HepG2 (cell line): ENCODE data around the gene FBRSL1. TPM values are rescaled to one million over a fixed set of nuclear protein-coding genes. Genes with fewer than 3 reads are reported as not detected.

Experiments
- ATAC-seq: fragments of 200-7000 bp; cut with Tn5 transposase; 3 replicates; pipeline ENCODE4 v1.9.1; 2020; ENCODE audit warnings: mild to moderate bottlenecking, moderate library complexity
- BruUV-seq: library from RNA; stranded (reverse); fragments of 400-500 nt; replicated peaks from 2 replicates; lab custom pipeline; 2021; lab: Mats Ljungman, UMichigan
- CTCF ChIA-PET: fragments of 300-600 bp; formaldehyde crosslinking; extraction: SDS; loops from one replicate; lab custom pipeline; 2021; ENCODE audit warnings: low total read pairs, inconsistent platforms, low intra/inter-chr PET ratio; lab: Yijun Ruan, JAX
- POLR2A ChIA-PET: fragments of 350-600 bp; sonication (Branson Sonifier 250); formaldehyde crosslinking; loops from one replicate; lab custom pipeline; 2020; ENCODE audit warnings: antibody characterized with exemption, inconsistent platforms; lab: Yijun Ruan, JAX
- DNase-seq: peaks from one replicate; pipeline ENCODE4 v3.0.0-alpha.2; 2015; ENCODE audit warnings: low spot score
- FAIRE-seq: peaks from 3 replicates; lab custom pipeline; 2011; peaks lifted over from hg19 to GRCh38; lab: Jason Lieb, UNC
- H2AFZ ChIP-seq: one replicate; pipeline ENCODE4 v1.6.1; 2011; ENCODE audit warnings: low read length, inconsistent platforms
- H3K27ac ChIP-seq: fragments of 300-600 bp; 3 replicates; pipeline ENCODE4 v1.8.0; 2011; ENCODE audit warnings: mixed run types, mild to moderate bottlenecking, mixed read lengths, low read length, inconsistent platforms; ENCODE audit not compliant: insufficient read depth; ENCODE audit errors: extremely low read length
- H3K27me3 ChIP-seq, 2 experiments: fragments of 200-600 bp in 1 of 2; 2 replicates in 1 of 2; 3 replicates in 1 of 2; pipeline versions ENCODE4 v1.6.0 to v1.8.0; 2011; ENCODE audit warnings: low read length in 2 of 2, mild to moderate bottlenecking in 2 of 2, moderate library complexity in 2 of 2, inconsistent platforms in 1 of 2; ENCODE audit not compliant: insufficient read depth in 2 of 2, control insufficient read depth in 1 of 2
- H3K36me3 ChIP-seq, 2 experiments: fragments of 200-600 bp in 1 of 2; replicated peaks in 1 of 2; 2 replicates in 1 of 2; 3 replicates in 1 of 2; pipeline versions ENCODE4 v1.5.1 to v1.8.0; 2011; ENCODE audit warnings: low read length in 2 of 2, inconsistent platforms in 1 of 2; ENCODE audit not compliant: insufficient read depth in 2 of 2, control insufficient read depth in 1 of 2
- H3K4me1 ChIP-seq: 2 replicates; pipeline ENCODE4 v1.5.1; 2012; ENCODE audit warnings: low read length, inconsistent platforms; ENCODE audit not compliant: insufficient read depth
- H3K4me2 ChIP-seq: 2 replicates; pipeline ENCODE4 v1.6.0; 2011; ENCODE audit warnings: low read depth, low read length, inconsistent platforms
- H3K4me3 ChIP-seq, 3 experiments: fragments of 200-600 bp in 1 of 3; sonication (generic), shearing (Covaris generic) in 1 of 3; replicated peaks in 1 of 3; 2 replicates each; pipeline ENCODE4 v1.5.1; 2011 to 2016; ENCODE audit warnings: low read length in 3 of 3, inconsistent platforms in 2 of 3, low read depth in 2 of 3, mild to moderate bottlenecking in 2 of 3, control low read depth in 1 of 3, mixed read lengths in 1 of 3; ENCODE audit not compliant: insufficient read depth in 1 of 3
- H3K79me2 ChIP-seq: one replicate; pipeline ENCODE4 v1.6.1; 2011; ENCODE audit warnings: low read length, inconsistent platforms; ENCODE audit not compliant: insufficient read depth
- H3K9ac ChIP-seq: 2 replicates; pipeline ENCODE4 v1.6.0; 2011; ENCODE audit warnings: mild to moderate bottlenecking, low read depth, low read length, inconsistent platforms; ENCODE audit not compliant: insufficient read depth
- H3K9me3 ChIP-seq: 2 replicates; pipeline ENCODE4 v1.5.1; 2012; ENCODE audit warnings: mild to moderate bottlenecking, low read length
- H4K20me1 ChIP-seq: 2 replicates; pipeline ENCODE4 v1.6.0; 2011; ENCODE audit warnings: inconsistent platforms, mild to moderate bottlenecking, low read length, moderate library complexity; ENCODE audit not compliant: insufficient read depth
- PCBP2 ChIP-seq: fragments of 200-400 bp; formaldehyde crosslinking; optimal IDR thresholded peaks from 2 replicates; pipeline ENCODE3; 2018; ENCODE audit warnings: low read length, low read depth; ENCODE audit not compliant: poor library complexity, severe bottlenecking
- SOX5 ChIP-seq: IDR thresholded peaks from 2 replicates; pipeline ENCODE4 v1.6.1; 2016; ENCODE audit warnings: borderline replicate concordance
- ZNF274 ChIP-seq: sonication (generic); formaldehyde crosslinking; IDR thresholded peaks from 2 replicates; pipeline ENCODE4 v1.5.1; 2020; ENCODE audit warnings: mild to moderate bottlenecking, missing genetic modification reagents
- ZNF687 ChIP-seq: sonication (generic); formaldehyde crosslinking; IDR thresholded peaks from 2 replicates; pipeline ENCODE4 v1.5.1; 2020; ENCODE audit warnings: mild to moderate bottlenecking, missing genetic modification reagents, moderate library complexity
- WGBS: methylation state at CpG from one replicate; pipeline ENCODE4 v1.1.6; 2017; ENCODE audit warnings: low lambda C conversion rate; 5-methylcytosine and 5-hydroxymethylcytosine counted together
- in situ Hi-C: cut with HindIII; loops from 2 replicates; pipeline ENCODE4 v1.10.0; 2017; ENCODE audit warnings: low pct_unique_long_range_greater_than_20kb; ENCODE audit not compliant: extremely low pct_ligation_motif_present
- intact Hi-C: fragments of 100-400 bp; cut with micrococcal nuclease; formaldehyde crosslinking; loops from one replicate; pipeline ENCODE4 v1.10.0; 2022; ENCODE audit not compliant: unreplicated experiment
- polyA plus RNA-seq, 8 experiments: library from polyadenylated mRNA; depleted of rRNA in 3 of 8; stranded (reverse) in 7 of 8; unstranded in 1 of 8; fragments of >200 nt; fragmentation: Illumina TruSeq in 4 of 8; extraction: Trizol in 4 of 8; gene quantifications; 2 replicates each; pipeline versions ENCODE4 v1.2.1 to v1.2.3, GENCODE V29; 2011 to 2016; ENCODE audit warnings: low read depth in 4 of 8, missing spikeins in 1 of 8, mixed read lengths in 1 of 8; ENCODE audit not compliant: insufficient read depth in 1 of 8
- total RNA-seq, 5 experiments: library from RNA; depleted of rRNA; stranded (reverse); fragments of >200 nt; fragmentation: Illumina TruSeq; extraction: Trizol; gene quantifications; 2 replicates each; pipeline ENCODE4 v1.2.3, GENCODE V29; 2016; ENCODE audit warnings: low read depth in 1 of 5

FBRSL1 gene
- total and polyA plus RNA-seq, 2 of the 13 experiments (the other 11 are each of a cell fraction or from before 2014, with no cell fraction given) = 3.6 to 7.9 TPM

GRCh38 chr12:132447731-132448462 is 42.1 kb upstream of the FBRSL1 start:
- Histone ChIP-seq H3K36me3 (no peaks in the 10 kb centered on the region), H3K27ac (no peak overlapping the region), H3K4me1 (peaks cover 46% of the 10 kb centered on the region), H2AFZ (no peak overlapping the region), H3K4me2 (no peak overlapping the region), H3K27me3 (peaks cover 26 to 81% of the 10 kb centered on the region in 2 experiments), H3K9me3 (no peaks in the 10 kb centered on the region), H3K79me2 (no peaks in the 10 kb centered on the region), H4K20me1 (no peaks in the 10 kb centered on the region), H3K4me3 (no peak overlapping the region), H3K9ac (no peak overlapping the region)
- DNase-seq (no peak), FAIRE-seq (no peak), ATAC-seq (peak; percentile 17; the same call in 2 of the 3 replicates)
- POLR2A ChIA-PET = no interaction called here
- TF ChIP-seq SOX5 (no peak), ZNF687 (CRISPR knock-in tag) (0 out of 2 replicates have a peak, but pooled peaks have one; percentile 15), ZNF274 (0 out of 2 replicates have a peak, but pooled peaks have one; percentile 50), PCBP2 (no peak)
- BruUV-seq = no TSS peak
- CTCF ChIA-PET = no interaction called here
- WGBS = 24% methylated on average over 5 of the region's 23 CpGs
- intact Hi-C loops = no loop called here
- in situ Hi-C loops = no loop called here
